Urinary bladder (tissue), 4 donors: ENCODE measurements around the gene USP34. TPM values are rescaled to one million over a fixed set of nuclear protein-coding genes. Genes with fewer than 3 reads are reported as not detected.

Experiments
- DNase-seq: peaks from one replicate; pipeline ENCODE4 v3.0.0-alpha.2; 2015; ENCODE audit errors: extremely low spot score
- H3K27ac ChIP-seq: one replicate; pipeline ENCODE4 v1.5.1; 2013; ENCODE audit warnings: low read depth, mild to moderate bottlenecking, moderate library complexity
- H3K36me3 ChIP-seq: one replicate; pipeline ENCODE4 v1.6.1; 2013; ENCODE audit warnings: mild to moderate bottlenecking, moderate library complexity; ENCODE audit not compliant: insufficient read depth
- H3K4me1 ChIP-seq: one replicate; pipeline ENCODE4 v1.6.1; 2013; ENCODE audit warnings: mild to moderate bottlenecking, moderate library complexity; ENCODE audit not compliant: insufficient read depth
- H3K4me3 ChIP-seq: one replicate; pipeline ENCODE4 v1.5.1; 2013; ENCODE audit warnings: low read depth, low read length
- WGBS: extraction: QIAGEN DNeasy Blood & Tissue Kit; methylation state at CpG from one replicate; pipeline ENCODE4 v1.1.7; 2013; 5-methylcytosine and 5-hydroxymethylcytosine counted together
- polyA plus RNA-seq: library from polyadenylated mRNA; stranded (reverse); fragments of 200-250 nt; gene quantifications from one replicate; pipeline ENCODE4 v1.2.3, GENCODE V29; 2013
- total RNA-seq: library from RNA; depleted of rRNA; stranded (reverse); fragments of >200 nt; gene quantifications from one replicate; pipeline ENCODE4 v1.2.3, GENCODE V29; 2014
- donor health status: healthy with polysubstance abuse.
- donor health status: healthy.

Gene USP34
- total and polyA plus RNA-seq, 2 donors, result 48.2 to 294 TPM

GRCh38 chr2:61275575-61276184, 195.2 kb downstream of the USP34 start:
- no peaks in the 10 kb centered on the region for H3K4me1 ChIP-seq
- no peak overlapping the region for H3K4me3 ChIP-seq
- H3K36me3 ChIP-seq, result peaks cover 2% of the 10 kb centered on the region
- no peak for DNase-seq
- H3K27ac ChIP-seq, result no peak overlapping the region
- WGBS, result 77% methylated on average over 1 of the region's 1 CpG

GRCh38 chr2:61272421-61273070, 198.3 kb downstream of the USP34 start:
- H3K4me1 ChIP-seq, result no peaks in the 10 kb centered on the region
- peaks cover 2% of the 10 kb centered on the region for H3K36me3 ChIP-seq
- DNase-seq, result no peak
- WGBS, result 95% methylated on average over 4 of the region's 4 CpGs
- H3K27ac ChIP-seq, result no peak overlapping the region
- H3K4me3 ChIP-seq, result no peak overlapping the region

- Histone ChIP-seq H3K36me3 (peaks cover 4% of the 10 kb centered on the region), H3K4me1 (no peaks in the 10 kb centered on the region), H3K27ac (no peak overlapping the region), H3K4me3 (no peak overlapping the region)
- no peak for DNase-seq
- WGBS, result 92% methylated on average over 4 of the region's 4 CpGs
Measured at GRCh38 chr2:61268249-61268648, 202.6 kb downstream of the USP34 start.

DNA sequence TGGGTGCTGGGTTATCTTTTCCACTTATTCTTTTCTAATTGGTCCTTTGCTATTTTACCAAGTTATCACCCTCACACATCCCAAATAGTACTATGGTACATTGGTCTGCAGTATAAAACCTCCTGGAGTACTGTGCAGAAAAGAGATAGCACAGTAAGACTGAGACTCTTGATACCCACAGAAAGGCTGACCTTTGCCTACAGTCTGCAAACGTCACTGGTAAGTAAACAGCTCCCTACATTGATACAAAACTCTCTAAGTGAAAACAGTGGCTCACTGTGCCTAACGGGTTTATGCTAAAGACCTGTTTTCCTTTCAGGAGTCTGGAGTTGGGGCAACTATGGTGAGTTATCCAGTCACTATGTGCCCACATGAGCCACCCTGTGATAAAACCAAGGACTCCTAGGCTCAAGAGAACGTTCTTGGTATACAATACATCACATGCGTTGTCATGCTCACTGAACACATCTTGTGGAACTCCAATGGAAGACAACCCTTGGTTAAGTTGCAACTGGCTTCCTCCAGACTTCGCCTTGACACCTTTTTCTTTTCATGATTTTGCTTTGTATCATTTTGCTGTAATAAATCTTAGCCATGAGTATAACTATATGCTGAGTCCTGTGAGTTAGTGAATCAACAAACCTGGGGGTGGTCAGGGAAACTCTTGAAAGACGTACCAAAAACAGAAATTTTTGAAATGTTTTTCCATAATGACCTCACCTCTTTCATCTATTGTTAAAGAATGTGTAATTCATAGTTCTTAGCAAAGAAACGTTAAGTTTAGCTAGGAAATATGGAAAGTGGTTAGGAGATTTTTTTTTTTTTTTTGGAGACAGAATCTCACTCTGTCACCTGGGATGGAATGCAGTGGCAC, 204.0 kb downstream of the USP34 start:
- no peaks in the 10 kb centered on the region for H3K4me1 ChIP-seq
- H3K4me3 ChIP-seq, result no peak overlapping the region
- H3K27ac ChIP-seq, result no peak overlapping the region
- H3K36me3 ChIP-seq, result peaks cover 4% of the 10 kb centered on the region
- DNase-seq, result no peak
- 83% methylated on average over 7 of the region's 7 CpGs for WGBS

DNA sequence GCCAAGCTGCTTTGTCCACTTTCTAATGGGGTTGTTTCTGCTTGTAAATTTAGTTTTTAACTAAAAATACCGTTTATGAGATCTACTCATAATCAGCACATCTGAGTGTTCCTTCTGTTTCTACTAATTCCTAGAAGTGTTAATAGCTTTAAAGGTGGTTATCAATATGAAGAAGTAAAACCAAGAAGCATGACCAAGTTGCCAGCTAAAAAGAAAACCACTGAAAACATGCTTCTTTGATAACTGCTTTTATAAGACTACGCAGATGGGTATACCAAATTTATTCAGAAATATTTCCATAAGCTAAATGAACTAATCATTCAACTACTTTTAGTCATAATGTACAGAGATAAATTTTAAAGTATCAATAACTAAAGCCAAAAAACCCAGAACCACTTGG, 207.1 kb downstream of the USP34 start:
- Histone ChIP-seq H3K4me1 (no peaks in the 10 kb centered on the region), H3K27ac (no peak overlapping the region), H3K4me3 (no peak overlapping the region), H3K36me3 (peaks cover 2% of the 10 kb centered on the region)
- 69% methylated on average over 2 of the region's 2 CpGs for WGBS
- no peak for DNase-seq

DNA sequence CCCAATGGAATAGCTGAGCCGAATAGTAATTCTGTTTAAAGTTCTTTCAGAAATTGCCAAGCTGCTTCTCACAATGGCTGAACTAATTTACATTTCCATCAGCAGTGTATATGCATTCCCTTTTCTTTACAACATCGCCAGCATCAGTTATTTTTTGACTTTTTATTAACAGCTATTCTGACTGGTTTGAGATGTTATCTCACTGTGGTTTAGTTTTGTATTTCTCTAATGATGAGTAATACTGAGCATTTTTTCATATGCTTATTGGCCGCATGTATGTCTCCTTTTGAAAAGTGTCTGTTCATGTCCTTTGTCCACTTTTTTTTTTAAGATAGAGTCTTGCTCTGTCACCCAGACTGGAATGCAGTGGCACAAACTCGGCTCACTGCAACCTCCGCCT, 208.2 kb downstream of the USP34 start:
- Histone ChIP-seq H3K36me3 (peaks cover 4% of the 10 kb centered on the region), H3K4me3 (no peak overlapping the region), H3K27ac (no peak overlapping the region), H3K4me1 (no peaks in the 10 kb centered on the region)
- DNase-seq, result no peak
- WGBS, result 96% methylated on average over 5 of the region's 5 CpGs

- H3K4me3 ChIP-seq, result no peak overlapping the region
- DNase-seq, result no peak
- H3K4me1 ChIP-seq, result no peaks in the 10 kb centered on the region
- peaks cover 2% of the 10 kb centered on the region for H3K36me3 ChIP-seq
- 94% methylated on average over 7 of the region's 7 CpGs for WGBS
- no peak overlapping the region for H3K27ac ChIP-seq
Measured at GRCh38 chr2:61257446-61257845, 213.4 kb downstream of the USP34 start.

DNA sequence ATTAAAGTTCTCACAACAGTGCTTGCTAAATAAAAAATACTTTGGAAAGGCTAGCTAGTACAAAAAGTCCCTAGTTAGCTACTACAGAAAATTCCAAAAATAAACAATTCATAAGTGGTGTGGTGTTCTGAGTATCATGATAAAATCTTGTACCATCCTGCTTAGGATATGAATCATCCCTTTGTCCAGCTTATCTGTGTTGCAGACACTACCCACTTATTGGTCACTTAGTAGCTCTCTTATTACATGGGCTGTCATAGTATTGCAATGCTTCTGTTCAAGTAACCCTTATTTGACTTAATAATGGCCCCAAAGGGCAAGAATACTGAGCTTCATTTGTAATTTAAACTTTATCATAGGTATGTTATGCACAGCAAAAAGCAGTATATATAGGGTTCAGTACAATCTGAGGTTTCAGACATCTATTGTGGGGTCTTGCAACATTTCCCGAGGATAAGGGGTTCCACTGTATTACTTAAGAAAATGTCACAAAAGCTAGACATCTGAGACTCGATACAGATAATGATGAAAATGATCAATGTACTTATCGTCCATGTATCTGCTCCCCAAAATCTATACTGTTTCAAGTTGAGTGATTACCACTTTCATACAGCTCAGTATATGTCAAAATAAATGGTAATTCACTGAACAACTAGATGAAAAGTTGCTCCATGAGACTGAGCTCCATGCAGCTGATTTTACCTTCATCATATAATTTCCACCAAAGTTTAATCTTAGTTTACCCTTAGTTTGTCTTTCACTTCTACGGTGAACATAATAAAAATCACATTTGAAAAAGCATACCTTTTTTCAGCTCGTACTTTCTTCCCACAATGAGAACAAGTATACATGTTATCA, 215.1 kb downstream of the USP34 start:
- WGBS, result 94% methylated on average over 5 of the region's 5 CpGs
- Histone ChIP-seq H3K27ac (no peak overlapping the region), H3K4me3 (no peak overlapping the region), H3K36me3 (peaks cover 5% of the 10 kb centered on the region), H3K4me1 (no peaks in the 10 kb centered on the region)
- DNase-seq, result no peak

DNA sequence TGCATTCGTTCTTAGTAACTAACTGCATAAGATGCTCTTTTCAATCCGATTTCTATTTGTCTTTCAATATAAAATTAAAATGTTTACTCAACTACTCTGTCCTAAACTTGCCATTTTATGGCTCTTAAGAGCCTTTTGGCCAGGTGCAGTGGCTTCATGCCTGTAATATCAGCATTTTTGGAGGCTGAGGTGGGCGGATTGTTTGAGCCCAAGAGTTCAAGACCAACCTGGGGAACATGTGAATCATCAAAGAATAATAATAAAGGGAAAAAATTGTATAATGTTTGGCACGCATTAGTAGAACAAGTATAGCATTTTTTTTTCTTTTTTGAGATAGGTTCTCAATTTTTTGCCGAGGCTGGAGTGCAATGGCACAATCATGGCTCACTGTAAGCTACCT, 216.4 kb downstream of the USP34 start:
- no peak overlapping the region for H3K27ac ChIP-seq
- 96% methylated on average over 5 of the region's 5 CpGs for WGBS
- no peak overlapping the region for H3K4me3 ChIP-seq
- DNase-seq, result no peak
- H3K4me1 ChIP-seq, result no peaks in the 10 kb centered on the region
- H3K36me3 ChIP-seq, result peaks cover 5% of the 10 kb centered on the region

DNA sequence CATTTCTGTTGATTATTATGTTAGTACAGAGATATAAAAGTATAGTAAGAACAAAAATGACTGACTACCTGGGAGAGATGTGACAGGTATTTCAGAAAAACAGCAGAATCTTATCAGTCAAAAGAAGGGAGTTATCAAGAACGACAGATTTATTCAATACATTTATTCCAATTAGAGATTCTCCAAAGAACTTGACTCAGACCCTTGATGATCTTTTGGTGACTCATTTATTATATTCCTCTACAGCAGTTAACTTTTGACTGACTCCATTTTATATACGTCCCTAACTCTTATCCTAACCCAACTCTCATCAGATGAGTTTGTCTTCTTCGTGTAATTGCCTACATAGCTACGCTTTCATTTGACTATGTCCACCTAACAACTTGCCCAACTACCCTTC, 217.8 kb downstream of the USP34 start:
- peaks cover 3% of the 10 kb centered on the region for H3K36me3 ChIP-seq
- DNase-seq, result no peak
- H3K4me1 ChIP-seq, result no peaks in the 10 kb centered on the region
- H3K4me3 ChIP-seq, result no peak overlapping the region
- 89% methylated on average over 4 of the region's 4 CpGs for WGBS
- no peak overlapping the region for H3K27ac ChIP-seq

DNA sequence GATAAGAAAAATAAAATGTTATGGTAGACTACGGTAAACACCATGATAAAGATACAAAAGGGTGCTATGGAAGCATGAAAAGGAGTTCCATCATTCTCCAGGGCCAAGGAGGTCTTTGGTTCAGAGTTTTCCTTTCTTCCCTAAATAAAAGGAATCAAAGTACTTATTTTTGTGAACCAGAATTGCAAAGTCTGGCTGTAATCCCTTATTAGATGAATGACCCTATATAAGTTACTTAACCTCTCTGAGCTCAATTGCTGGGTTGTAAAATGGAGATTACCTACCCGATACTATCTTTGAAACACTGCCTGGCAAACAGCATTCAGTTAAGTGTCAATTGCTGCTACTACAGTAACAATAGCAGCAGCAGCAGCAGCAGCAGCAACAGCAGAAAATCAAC, 218.9 kb downstream of the USP34 start:
- Histone ChIP-seq H3K27ac (no peak overlapping the region), H3K4me1 (no peaks in the 10 kb centered on the region), H3K36me3 (peaks cover 3% of the 10 kb centered on the region), H3K4me3 (no peak overlapping the region)
- WGBS, result 68% methylated on average over 2 of the region's 2 CpGs
- DNase-seq, result no peak

DNA sequence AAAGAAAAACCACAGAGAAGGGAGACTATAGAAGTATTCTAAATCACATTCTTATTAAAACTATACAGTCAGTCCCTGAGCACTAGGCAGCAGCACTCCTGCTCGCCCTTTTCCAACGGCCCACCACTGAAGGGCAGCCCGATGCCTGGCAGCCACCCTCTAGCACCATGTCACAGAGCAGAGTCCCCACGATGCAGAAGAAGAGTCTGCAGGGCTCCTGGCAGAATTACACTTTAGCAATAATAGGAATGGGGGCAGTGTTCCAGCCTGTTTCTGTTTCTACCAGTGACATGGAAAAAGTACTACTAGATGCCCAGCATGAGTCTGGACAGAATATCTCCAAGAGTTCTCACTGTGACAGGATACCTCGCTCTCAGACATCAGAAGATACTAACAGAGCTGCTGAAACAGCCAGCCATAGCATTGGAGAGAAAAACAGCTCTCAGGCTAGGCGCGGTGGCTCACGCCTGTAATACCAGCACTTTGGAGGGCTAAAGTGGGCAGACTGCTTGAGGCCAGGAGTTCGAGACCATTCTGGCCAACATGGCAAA, 221.3 kb downstream of the USP34 start:
- peaks cover 3% of the 10 kb centered on the region for H3K36me3 ChIP-seq
- H3K27ac ChIP-seq, result no peak overlapping the region
- H3K4me3 ChIP-seq, result no peak overlapping the region
- no peaks in the 10 kb centered on the region for H3K4me1 ChIP-seq
- DNase-seq, result no peak
- 96% methylated on average over 9 of the region's 9 CpGs for WGBS

GRCh38 chr2:61247204-61247812, 223.6 kb downstream of the USP34 start:
- no peak overlapping the region for H3K27ac ChIP-seq
- H3K4me1 ChIP-seq, result no peaks in the 10 kb centered on the region
- peaks cover 5% of the 10 kb centered on the region for H3K36me3 ChIP-seq

More at GRCh38 chr2:61247204-61247812, 223.6 kb downstream of the USP34 start:
- DNase-seq, result no peak
- H3K4me3 ChIP-seq, result no peak overlapping the region
